IMR-90 (cell line): ENCODE measurements around the gene HCCS.

Experiments used
- CHD1 ChIP-seq: IDR thresholded peaks from 2 replicates; pipeline ENCODE4 v1.6.1; 2012; ENCODE audit warnings: low read depth, low read length, improper control_type of control experiment
- MAFK ChIP-seq: IDR thresholded peaks from 2 replicates; pipeline ENCODE4 v1.6.1; 2012; ENCODE audit warnings: low read depth, low read length, improper control_type of control experiment
- MAZ ChIP-seq: IDR thresholded peaks from 2 replicates; pipeline ENCODE4 v1.6.1; 2012; ENCODE audit warnings: low read depth, mild to moderate bottlenecking, low read length, improper control_type of control experiment, moderate library complexity, borderline replicate concordance
- MXI1 ChIP-seq: IDR thresholded peaks from 2 replicates; pipeline ENCODE4 v1.6.1; 2012; ENCODE audit warnings: low read depth, mild to moderate bottlenecking, low read length, moderate library complexity, borderline replicate concordance
- NFE2L2 ChIP-seq: fragments of 150-350 bp; IDR thresholded peaks from 2 replicates; pipeline ENCODE4 v1.6.1; 2016; ENCODE audit warnings: low read depth, mild to moderate bottlenecking, low read length
- POLR2A ChIP-seq: IDR thresholded peaks from 2 replicates; pipeline ENCODE4 v1.6.1; 2012; ENCODE audit warnings: mild to moderate bottlenecking, low read depth, low read length
- RAD21 ChIP-seq: IDR thresholded peaks from 2 replicates; pipeline ENCODE4 v1.6.1; 2012; ENCODE audit warnings: low read length, improper control_type of control experiment
- RCOR1 ChIP-seq: IDR thresholded peaks from 2 replicates; pipeline ENCODE4 v1.6.1; 2012; ENCODE audit warnings: mild to moderate bottlenecking, low read length, improper control_type of control experiment; ENCODE audit not compliant: insufficient replicate concordance
- SMC3 ChIP-seq: fragments of 150-350 bp; IDR thresholded peaks from 2 replicates; pipeline ENCODE4 v1.6.1; 2016; ENCODE audit warnings: low read depth, mild to moderate bottlenecking, antibody characterized with exemption, low read length, moderate library complexity
- TF ChIP-seq, protein P1 (sequence below): conservative IDR thresholded peaks from 2 replicates; pipeline ENCODE4 v1.5.1; 2012; ENCODE audit warnings: mild to moderate bottlenecking, low read depth, low read length, improper control_type of control experiment
- TF ChIP-seq, protein P2 (sequence below): fragments of 150-350 bp; IDR thresholded peaks from 2 replicates; pipeline ENCODE4 v1.6.1; 2017; ENCODE audit warnings: mild to moderate bottlenecking, antibody characterized with exemption, low read length, low read depth
- TF ChIP-seq, protein P3 (sequence below): fragments of 150-350 bp; IDR thresholded peaks from 2 replicates; pipeline ENCODE4 v1.6.1; 2016; ENCODE audit warnings: low read depth, mild to moderate bottlenecking, low read length, moderate library complexity, borderline replicate concordance

DNA sequence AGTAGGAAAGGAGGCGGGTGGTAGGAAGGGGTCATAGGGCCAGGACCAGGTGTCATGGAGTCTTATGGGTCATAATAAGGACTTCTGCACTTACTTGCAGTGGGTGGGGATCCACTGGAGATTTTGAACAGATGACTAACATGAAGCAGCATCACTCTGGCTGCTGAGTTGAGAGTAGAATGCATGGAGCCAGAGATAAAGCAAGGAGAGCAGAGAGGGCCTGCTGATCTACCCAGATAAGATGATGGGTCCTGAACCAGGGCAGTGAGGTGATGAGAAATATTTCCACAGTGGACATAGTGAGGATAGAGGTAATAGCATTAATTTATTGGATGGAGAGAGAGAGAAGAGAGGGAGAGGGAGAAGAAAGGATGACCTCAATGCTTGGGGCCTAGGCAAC lies 48.0 kb downstream of the HCCS start:
- TF ChIP-seq, protein P1, sequence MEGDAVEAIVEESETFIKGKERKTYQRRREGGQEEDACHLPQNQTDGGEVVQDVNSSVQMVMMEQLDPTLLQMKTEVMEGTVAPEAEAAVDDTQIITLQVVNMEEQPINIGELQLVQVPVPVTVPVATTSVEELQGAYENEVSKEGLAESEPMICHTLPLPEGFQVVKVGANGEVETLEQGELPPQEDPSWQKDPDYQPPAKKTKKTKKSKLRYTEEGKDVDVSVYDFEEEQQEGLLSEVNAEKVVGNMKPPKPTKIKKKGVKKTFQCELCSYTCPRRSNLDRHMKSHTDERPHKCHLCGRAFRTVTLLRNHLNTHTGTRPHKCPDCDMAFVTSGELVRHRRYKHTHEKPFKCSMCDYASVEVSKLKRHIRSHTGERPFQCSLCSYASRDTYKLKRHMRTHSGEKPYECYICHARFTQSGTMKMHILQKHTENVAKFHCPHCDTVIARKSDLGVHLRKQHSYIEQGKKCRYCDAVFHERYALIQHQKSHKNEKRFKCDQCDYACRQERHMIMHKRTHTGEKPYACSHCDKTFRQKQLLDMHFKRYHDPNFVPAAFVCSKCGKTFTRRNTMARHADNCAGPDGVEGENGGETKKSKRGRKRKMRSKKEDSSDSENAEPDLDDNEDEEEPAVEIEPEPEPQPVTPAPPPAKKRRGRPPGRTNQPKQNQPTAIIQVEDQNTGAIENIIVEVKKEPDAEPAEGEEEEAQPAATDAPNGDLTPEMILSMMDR, result no peak
- TF ChIP-seq SMC3 (no peak), POLR2A (no peak), RCOR1 (no peak), NFE2L2 (no peak), CHD1 (no peak), MAFK (no peak), MAZ (no peak), RAD21 (no peak), MXI1 (no peak)
- TF ChIP-seq, protein P2, sequence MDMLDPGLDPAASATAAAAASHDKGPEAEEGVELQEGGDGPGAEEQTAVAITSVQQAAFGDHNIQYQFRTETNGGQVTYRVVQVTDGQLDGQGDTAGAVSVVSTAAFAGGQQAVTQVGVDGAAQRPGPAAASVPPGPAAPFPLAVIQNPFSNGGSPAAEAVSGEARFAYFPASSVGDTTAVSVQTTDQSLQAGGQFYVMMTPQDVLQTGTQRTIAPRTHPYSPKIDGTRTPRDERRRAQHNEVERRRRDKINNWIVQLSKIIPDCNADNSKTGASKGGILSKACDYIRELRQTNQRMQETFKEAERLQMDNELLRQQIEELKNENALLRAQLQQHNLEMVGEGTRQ, result no peak
- TF ChIP-seq, protein P3, sequence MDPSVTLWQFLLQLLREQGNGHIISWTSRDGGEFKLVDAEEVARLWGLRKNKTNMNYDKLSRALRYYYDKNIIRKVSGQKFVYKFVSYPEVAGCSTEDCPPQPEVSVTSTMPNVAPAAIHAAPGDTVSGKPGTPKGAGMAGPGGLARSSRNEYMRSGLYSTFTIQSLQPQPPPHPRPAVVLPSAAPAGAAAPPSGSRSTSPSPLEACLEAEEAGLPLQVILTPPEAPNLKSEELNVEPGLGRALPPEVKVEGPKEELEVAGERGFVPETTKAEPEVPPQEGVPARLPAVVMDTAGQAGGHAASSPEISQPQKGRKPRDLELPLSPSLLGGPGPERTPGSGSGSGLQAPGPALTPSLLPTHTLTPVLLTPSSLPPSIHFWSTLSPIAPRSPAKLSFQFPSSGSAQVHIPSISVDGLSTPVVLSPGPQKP, result no peak
